WTC11 (cell line): ENCODE measurements around the gene GSDMA.

Experiments used
- CREM ChIP-seq: sonication (generic); formaldehyde crosslinking; IDR thresholded peaks from 2 replicates; pipeline ENCODE4 v1.8.1; 2022; ENCODE audit warnings: mild to moderate bottlenecking, missing genetic modification reagents, moderate library complexity
- ELF4 ChIP-seq: sonication (generic); formaldehyde crosslinking; IDR thresholded peaks from 2 replicates; pipeline ENCODE4 v1.8.1; 2022; ENCODE audit warnings: low read depth, mild to moderate bottlenecking, moderate library complexity, missing genetic modification reagents
- FOXP1 ChIP-seq: sonication (generic); formaldehyde crosslinking; IDR thresholded peaks from 2 replicates; pipeline ENCODE4 v1.8.0; 2022; ENCODE audit warnings: missing genetic modification reagents, mild to moderate bottlenecking, moderate library complexity, borderline replicate concordance
- TF ChIP-seq, protein P1 (sequence below): fragments of 200-600 bp; IDR thresholded peaks from 2 replicates; pipeline ENCODE4 v1.8.0; 2022; ENCODE audit warnings: antibody characterized with exemption

DNA sequence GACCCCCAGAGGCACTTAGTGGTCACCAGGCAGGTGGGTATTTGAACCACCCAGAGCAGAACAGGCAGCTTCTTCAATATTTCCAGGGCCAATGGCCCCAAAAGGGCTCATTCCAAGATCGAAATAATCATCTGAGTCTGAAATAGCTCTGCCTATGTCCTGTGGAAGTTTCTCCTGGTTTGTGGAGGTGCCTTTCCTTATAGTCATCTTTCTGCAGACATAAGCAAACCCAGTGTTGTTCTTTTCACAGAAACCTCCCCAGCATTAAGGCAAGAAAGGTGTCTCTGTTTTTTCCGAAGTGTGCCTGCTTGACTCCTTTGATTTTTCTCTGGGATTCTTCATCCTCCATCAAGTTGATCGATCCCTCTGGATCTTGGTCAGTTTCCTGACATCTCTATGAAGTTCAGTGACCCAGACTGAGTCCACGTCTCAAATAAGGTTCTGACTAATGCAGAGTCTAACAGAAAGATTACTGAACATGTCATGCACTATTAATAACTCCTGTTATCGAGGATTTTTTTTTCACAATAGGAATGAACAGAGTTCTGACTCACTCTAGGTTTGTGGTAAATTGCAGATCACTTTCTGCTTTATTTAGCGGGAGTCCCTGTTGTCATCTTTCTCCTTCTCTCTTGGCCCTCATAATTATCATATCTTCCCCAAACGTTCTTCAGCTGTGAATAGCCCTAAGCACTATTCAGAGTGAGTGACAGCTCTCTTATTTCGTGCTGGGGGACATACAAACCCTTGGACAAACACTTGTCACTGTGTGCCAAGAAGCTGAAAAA is 33.8 kb upstream of the GSDMA start:
- TF ChIP-seq, protein P1, sequence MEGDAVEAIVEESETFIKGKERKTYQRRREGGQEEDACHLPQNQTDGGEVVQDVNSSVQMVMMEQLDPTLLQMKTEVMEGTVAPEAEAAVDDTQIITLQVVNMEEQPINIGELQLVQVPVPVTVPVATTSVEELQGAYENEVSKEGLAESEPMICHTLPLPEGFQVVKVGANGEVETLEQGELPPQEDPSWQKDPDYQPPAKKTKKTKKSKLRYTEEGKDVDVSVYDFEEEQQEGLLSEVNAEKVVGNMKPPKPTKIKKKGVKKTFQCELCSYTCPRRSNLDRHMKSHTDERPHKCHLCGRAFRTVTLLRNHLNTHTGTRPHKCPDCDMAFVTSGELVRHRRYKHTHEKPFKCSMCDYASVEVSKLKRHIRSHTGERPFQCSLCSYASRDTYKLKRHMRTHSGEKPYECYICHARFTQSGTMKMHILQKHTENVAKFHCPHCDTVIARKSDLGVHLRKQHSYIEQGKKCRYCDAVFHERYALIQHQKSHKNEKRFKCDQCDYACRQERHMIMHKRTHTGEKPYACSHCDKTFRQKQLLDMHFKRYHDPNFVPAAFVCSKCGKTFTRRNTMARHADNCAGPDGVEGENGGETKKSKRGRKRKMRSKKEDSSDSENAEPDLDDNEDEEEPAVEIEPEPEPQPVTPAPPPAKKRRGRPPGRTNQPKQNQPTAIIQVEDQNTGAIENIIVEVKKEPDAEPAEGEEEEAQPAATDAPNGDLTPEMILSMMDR, result no peak
- TF ChIP-seq ELF4 (CRISPR knock-in tag) (no peak), FOXP1 (no peak), CREM (CRISPR knock-in tag) (no peak)
